HepG2 (cell line): Measurements from ENCODE around the gene VTN. TPM values are rescaled to one million over a fixed set of nuclear protein-coding genes. Genes with fewer than 3 reads are reported as not detected.

Source experiments
- CAMTA2 ChIP-seq: sonication (generic); formaldehyde crosslinking; IDR thresholded peaks from 2 replicates; pipeline ENCODE4 v1.4.0; 2020; ENCODE audit warnings: mild to moderate bottlenecking, missing genetic modification reagents, borderline replicate concordance
- DMTF1 ChIP-seq: sonication (generic); formaldehyde crosslinking; IDR thresholded peaks from 2 replicates; pipeline ENCODE4 v1.4.0; 2020; ENCODE audit warnings: mild to moderate bottlenecking, missing genetic modification reagents
- EED ChIP-seq: sonication (generic); formaldehyde crosslinking; IDR thresholded peaks from 2 replicates; pipeline ENCODE4 v1.5.0; 2020; ENCODE audit warnings: mild to moderate bottlenecking, missing genetic modification reagents
- EZH2 ChIP-seq: conservative IDR thresholded peaks from 2 replicates; pipeline ENCODE4 v1.6.1; 2012; ENCODE audit warnings: mild to moderate bottlenecking, low read depth, low read length, moderate library complexity
- FOXK1 ChIP-seq: sonication (generic); formaldehyde crosslinking; IDR thresholded peaks from 2 replicates; pipeline ENCODE4 v1.4.0; 2020; ENCODE audit warnings: low read depth, missing genetic modification reagents, borderline replicate concordance
- HMG20A ChIP-seq: IDR thresholded peaks from 2 replicates; pipeline ENCODE4 v1.6.1; 2016; ENCODE audit warnings: borderline replicate concordance
- HOXD1 ChIP-seq: sonication (generic); formaldehyde crosslinking; IDR thresholded peaks from 2 replicates; pipeline ENCODE4 v1.5.0; 2020; ENCODE audit warnings: missing genetic modification reagents
- MED1 ChIP-seq: sonication (generic); formaldehyde crosslinking; IDR thresholded peaks from 2 replicates; pipeline ENCODE4 v1.4.0; 2020; ENCODE audit warnings: missing genetic modification reagents
- NFIB ChIP-seq: sonication (generic); formaldehyde crosslinking; IDR thresholded peaks from 2 replicates; pipeline ENCODE4 v1.9.0; 2021; ENCODE audit warnings: missing genetic modification reagents, mild to moderate bottlenecking, borderline replicate concordance
- RARA ChIP-seq: IDR thresholded peaks from 2 replicates; pipeline ENCODE4 v1.6.1; 2016; ENCODE audit warnings: missing genetic modification reagents, missing compliant biosample characterization
- SOX5 ChIP-seq: IDR thresholded peaks from 2 replicates; pipeline ENCODE4 v1.6.1; 2016; ENCODE audit warnings: borderline replicate concordance
- ZNF234 ChIP-seq: sonication (generic); formaldehyde crosslinking; conservative IDR thresholded peaks from 2 replicates; pipeline ENCODE4 v1.5.1; 2020; ENCODE audit warnings: mild to moderate bottlenecking, missing genetic modification reagents
- ZNF260 ChIP-seq: sonication (generic); formaldehyde crosslinking; IDR thresholded peaks from 2 replicates; pipeline ENCODE4 v1.4.0; 2020; ENCODE audit warnings: missing genetic modification reagents, low read depth, mild to moderate bottlenecking, borderline replicate concordance
- ZNF326 ChIP-seq: sonication (generic); formaldehyde crosslinking; IDR thresholded peaks from 2 replicates; pipeline ENCODE4 v1.4.0; 2020; ENCODE audit warnings: missing genetic modification reagents, borderline replicate concordance
- ZNF781 ChIP-seq: sonication (generic); formaldehyde crosslinking; IDR thresholded peaks from 2 replicates; pipeline ENCODE4 v1.5.1; 2020; ENCODE audit warnings: borderline replicate concordance, mild to moderate bottlenecking, missing genetic modification reagents; ENCODE audit errors: not compliant biosample characterization
- polyA plus RNA-seq, 8 experiments: library from polyadenylated mRNA; depleted of rRNA in 3 of 8; stranded (reverse) in 7 of 8; unstranded in 1 of 8; fragments of >200 nt; fragmentation: Illumina TruSeq in 4 of 8; extraction: Trizol in 4 of 8; gene quantifications; 2 replicates each; pipeline versions ENCODE4 v1.2.1 to v1.2.3, GENCODE V29; 2011 to 2016; ENCODE audit warnings: low read depth in 4 of 8, missing spikeins in 1 of 8, mixed read lengths in 1 of 8; ENCODE audit not compliant: insufficient read depth in 1 of 8
- total RNA-seq, 5 experiments: library from RNA; depleted of rRNA; stranded (reverse); fragments of >200 nt; fragmentation: Illumina TruSeq; extraction: Trizol; gene quantifications; 2 replicates each; pipeline ENCODE4 v1.2.3, GENCODE V29; 2016; ENCODE audit warnings: low read depth in 1 of 5
- TF ChIP-seq, protein P1 (sequence below), 2 experiments: fragments of 450-650 bp in 1 of 2; sonication (generic) in 1 of 2; formaldehyde crosslinking in 1 of 2; IDR thresholded peaks; 2 replicates each; pipeline versions ENCODE4 v1.6.1 to v1.8.0; 2016 to 2022; ENCODE audit warnings: antibody characterized with exemption in 1 of 2, mild to moderate bottlenecking in 1 of 2, missing genetic modification reagents in 1 of 2
- TF ChIP-seq, protein P2 (sequence below): sonication (generic); formaldehyde crosslinking; IDR thresholded peaks from 2 replicates; pipeline ENCODE4 v1.8.0; 2022; ENCODE audit warnings: missing genetic modification reagents, mild to moderate bottlenecking, inconsistent platforms, borderline replicate concordance

Gene VTN
- total and polyA plus RNA-seq, 2 of the 13 experiments (the other 11 are each of a cell fraction or from before 2014, with no cell fraction given) = 108 to 131 TPM

DNA sequence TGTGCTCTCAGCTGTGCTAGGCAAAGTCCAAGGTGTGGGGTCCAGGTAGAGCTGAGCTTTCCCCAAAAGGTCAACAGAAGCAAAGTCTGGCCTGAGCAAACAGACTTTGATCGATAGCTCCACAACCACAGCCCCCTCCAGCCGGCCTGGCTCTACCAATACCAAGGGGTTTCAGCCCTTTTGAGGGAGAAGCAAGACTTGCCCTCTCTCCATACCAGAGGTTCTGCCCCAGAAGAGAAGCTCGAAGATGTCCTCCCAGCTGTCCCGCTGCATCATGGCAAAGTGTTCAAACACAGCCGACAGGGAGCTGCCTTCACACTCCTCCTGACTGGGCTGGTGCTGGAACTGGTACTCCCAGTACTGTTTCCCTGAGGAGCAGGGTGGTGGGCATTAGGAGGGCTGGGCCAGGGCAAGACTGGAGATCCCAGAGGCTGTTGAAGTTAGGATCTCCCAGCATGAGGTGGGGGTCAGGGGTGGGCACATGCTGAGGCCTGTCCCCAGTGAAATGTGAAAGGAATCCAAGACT is 1.7 kb downstream of the VTN start (continued):
- TF ChIP-seq, protein P1, sequence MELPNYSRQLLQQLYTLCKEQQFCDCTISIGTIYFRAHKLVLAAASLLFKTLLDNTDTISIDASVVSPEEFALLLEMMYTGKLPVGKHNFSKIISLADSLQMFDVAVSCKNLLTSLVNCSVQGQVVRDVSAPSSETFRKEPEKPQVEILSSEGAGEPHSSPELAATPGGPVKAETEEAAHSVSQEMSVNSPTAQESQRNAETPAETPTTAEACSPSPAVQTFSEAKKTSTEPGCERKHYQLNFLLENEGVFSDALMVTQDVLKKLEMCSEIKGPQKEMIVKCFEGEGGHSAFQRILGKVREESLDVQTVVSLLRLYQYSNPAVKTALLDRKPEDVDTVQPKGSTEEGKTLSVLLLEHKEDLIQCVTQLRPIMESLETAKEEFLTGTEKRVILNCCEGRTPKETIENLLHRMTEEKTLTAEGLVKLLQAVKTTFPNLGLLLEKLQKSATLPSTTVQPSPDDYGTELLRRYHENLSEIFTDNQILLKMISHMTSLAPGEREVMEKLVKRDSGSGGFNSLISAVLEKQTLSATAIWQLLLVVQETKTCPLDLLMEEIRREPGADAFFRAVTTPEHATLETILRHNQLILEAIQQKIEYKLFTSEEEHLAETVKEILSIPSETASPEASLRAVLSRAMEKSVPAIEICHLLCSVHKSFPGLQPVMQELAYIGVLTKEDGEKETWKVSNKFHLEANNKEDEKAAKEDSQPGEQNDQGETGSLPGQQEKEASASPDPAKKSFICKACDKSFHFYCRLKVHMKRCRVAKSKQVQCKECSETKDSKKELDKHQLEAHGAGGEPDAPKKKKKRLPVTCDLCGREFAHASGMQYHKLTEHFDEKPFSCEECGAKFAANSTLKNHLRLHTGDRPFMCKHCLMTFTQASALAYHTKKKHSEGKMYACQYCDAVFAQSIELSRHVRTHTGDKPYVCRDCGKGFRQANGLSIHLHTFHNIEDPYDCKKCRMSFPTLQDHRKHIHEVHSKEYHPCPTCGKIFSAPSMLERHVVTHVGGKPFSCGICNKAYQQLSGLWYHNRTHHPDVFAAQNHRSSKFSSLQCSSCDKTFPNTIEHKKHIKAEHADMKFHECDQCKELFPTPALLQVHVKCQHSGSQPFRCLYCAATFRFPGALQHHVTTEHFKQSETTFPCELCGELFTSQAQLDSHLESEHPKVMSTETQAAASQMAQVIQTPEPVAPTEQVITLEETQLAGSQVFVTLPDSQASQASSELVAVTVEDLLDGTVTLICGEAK (IDR thresholded peaks at IDR 0.05) = no peak
- TF ChIP-seq, protein P1 (CRISPR knock-in tag; IDR thresholded peaks at IDR 0.05) = no peak; the same call in 1 of the 2 replicates
- TF ChIP-seq ZNF234 (CRISPR knock-in tag) (no peak), ZNF781 (CRISPR knock-in tag) (peak; percentile 45), DMTF1 (CRISPR knock-in tag) (no peak), ZNF326 (no peak), CAMTA2 (no peak), MED1 (CRISPR knock-in tag) (peak; percentile 95), EZH2 (no peak), FOXK1 (CRISPR knock-in tag) (peak; percentile 82; the same call in 1 of the 2 replicates), SOX5 (CRISPR knock-in tag) (peak; percentile 83), EED (no peak), NFIB (CRISPR knock-in tag) (no peak), ZNF260 (CRISPR knock-in tag) (no peak), HOXD1 (peak; percentile 99), HMG20A (CRISPR knock-in tag) (peak; percentile 66; the same call in 1 of the 2 replicates), RARA (CRISPR knock-in tag) (peak; percentile 91)
- TF ChIP-seq, protein P2, sequence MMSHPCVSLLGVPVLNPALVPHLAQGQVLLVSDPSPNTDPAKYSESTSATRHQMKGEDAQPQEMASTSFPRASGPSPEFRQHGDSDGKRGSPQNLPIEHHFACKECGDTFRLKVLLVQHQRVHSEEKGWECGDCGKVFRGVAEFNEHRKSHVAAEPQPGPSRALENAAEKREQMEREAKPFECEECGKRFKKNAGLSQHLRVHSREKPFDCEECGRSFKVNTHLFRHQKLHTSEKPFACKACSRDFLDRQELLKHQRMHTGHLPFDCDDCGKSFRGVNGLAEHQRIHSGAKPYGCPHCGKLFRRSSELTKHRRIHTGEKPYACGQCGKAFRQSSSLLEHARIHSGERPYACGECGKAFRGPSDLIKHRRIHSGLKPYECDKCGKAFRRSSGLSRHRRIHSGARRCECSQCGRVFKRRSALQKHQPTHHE (CRISPR knock-in tag) = no peak
